ENCODE measurements around the gene ZNF69. TPM values are rescaled to one million over a fixed set of nuclear protein-coding genes. Genes with fewer than 3 reads are reported as not detected.
"Not testable (repeated sequence)": the region's sequence is repeated elsewhere in the genome, so short reads cannot be mapped to it uniquely, and the experiment has no call there.

Gene ZNF69
- total RNA-seq, 1 experiment from 2014 or later = 28.7 TPM

- Mint-ChIP-seq H3K9me3 (peaks cover 51% of the 10 kb centered on the region), H3K36me3 (peaks cover 70% of the 10 kb centered on the region)
- CTCF ChIA-PET; DNase-seq (ENCODE audit: low spot score); ATAC-seq; H3K27me3 Mint-ChIP-seq (ENCODE audit: low read depth); H3K27ac Mint-ChIP-seq; POLR2A ChIA-PET; H3K4me3 Mint-ChIP-seq; H3K4me1 Mint-ChIP-seq: not testable (repeated sequence)
Observed at GRCh38 chr19:11935829-11936228, 48.2 kb downstream of the ZNF69 start.

DNA sequence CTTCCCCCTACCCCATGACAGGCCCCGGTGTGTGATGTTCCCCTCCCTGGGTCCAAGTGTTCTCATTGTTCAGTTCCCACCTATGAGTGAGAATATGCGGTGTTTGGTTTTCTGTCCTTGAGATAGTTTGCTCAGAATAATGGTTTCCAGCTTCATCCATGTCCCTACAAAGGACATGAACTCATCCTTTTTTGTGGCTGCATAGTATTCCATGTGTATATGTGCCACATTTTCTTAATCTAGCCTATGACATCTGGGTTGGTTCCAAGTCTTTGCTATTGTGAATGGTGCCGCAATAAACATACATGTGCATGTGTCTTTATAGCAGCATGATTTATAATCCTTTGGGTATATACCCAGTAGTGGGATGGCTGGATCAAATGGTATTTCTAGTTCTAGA lies 50.8 kb downstream of the ZNF69 start:
- CTCF ChIA-PET; H3K4me1 Mint-ChIP-seq; H3K4me3 Mint-ChIP-seq; H3K27ac Mint-ChIP-seq; ATAC-seq; POLR2A ChIA-PET; H3K27me3 Mint-ChIP-seq (ENCODE audit: low read depth); DNase-seq (ENCODE audit: low spot score): not testable (repeated sequence)
- Mint-ChIP-seq H3K36me3 (peaks cover 82% of the 10 kb centered on the region), H3K9me3 (peaks cover 71% of the 10 kb centered on the region)

DNA sequence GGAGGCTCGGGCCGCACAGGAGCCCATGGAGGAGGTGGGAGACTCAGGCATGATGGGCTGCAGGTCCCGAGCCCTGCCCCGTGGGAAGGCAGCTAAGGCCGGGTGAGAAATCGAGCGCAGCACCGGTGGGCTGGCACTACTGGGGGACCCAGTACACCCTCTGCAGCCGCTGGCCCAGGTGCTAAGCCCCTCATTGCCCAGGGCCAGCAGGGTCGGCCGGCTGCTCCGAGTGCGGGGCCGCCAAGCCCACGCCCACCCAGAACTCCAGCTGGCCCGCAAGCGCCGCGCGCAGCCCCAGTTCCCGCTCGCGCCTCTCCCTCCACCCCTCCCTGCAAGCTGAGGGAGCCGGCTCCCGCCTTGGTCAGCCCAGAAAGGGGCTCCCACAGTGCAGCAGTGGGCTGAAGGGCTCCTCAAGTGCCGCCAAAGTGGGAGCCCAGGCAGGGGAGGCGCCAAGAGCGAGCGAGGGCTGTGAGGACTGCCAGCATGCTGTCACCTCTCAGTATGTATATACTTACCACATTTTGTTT lies 53.8 kb downstream of the ZNF69 start:
- Mint-ChIP-seq H3K36me3 (peaks cover 91% of the 10 kb centered on the region), H3K9me3 (peaks cover 86% of the 10 kb centered on the region)
- H3K27ac Mint-ChIP-seq; ATAC-seq; H3K27me3 Mint-ChIP-seq (ENCODE audit: low read depth); H3K4me1 Mint-ChIP-seq; H3K4me3 Mint-ChIP-seq; DNase-seq (ENCODE audit: low spot score); POLR2A ChIA-PET: not testable (repeated sequence)
- CTCF ChIA-PET = interaction anchor here (0.6 kb wide), 1 partner anchor 138 kb away, joined by 3 read pairs; no protein-coding TSS in a partner anchor

DNA sequence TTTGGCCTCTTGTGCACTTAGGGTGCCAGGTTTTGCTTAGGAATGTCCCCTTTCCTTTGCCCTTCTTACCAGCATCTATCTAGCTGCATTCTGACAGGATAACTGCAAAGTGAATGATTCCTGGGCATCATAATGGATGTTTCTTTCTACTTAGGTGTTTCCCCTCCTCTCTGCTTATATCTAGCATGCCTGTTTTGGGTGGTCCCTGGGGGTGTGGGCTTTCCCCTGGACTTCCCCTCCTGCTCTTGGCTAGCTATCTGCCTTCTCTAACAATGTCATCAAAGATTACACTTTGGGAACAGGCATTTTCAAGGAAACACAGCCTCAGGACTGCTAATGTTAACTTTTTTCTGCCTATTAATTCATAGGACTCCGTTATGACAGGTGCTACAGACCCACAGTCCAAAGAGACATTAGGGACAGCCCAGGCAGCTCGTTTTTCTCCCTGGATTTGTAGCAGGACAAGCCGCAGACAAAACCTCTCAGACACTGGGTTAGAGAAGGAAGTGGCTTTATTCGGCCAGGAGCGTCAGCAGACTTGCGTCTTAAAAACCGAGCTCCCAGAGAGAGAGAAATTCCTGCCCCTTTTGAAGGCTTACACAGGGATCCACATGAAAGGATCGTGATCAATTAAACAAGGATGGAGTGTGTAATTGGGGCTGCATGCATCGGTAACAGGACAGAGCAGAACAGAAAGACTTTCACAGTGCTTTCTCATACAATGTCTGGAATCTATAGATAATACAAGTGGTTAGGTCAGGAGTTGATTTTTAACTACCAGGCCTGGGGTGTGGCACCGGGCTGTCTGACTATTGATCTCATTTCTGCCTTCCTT lies 54.6 kb downstream of the ZNF69 start:
- POLR2A ChIA-PET = no interaction called here
- DNase-seq (ENCODE audit: low spot score) = no peak
- Mint-ChIP-seq H3K4me1 (no peaks in the 10 kb centered on the region), H3K27ac (no peak overlapping the region), H3K9me3 (peaks cover 87% of the 10 kb centered on the region), H3K4me3 (no peak overlapping the region), H3K27me3 (ENCODE audit: low read depth) (no peaks in the 10 kb centered on the region), H3K36me3 (peaks cover 92% of the 10 kb centered on the region)
- no peak for ATAC-seq
- CTCF ChIA-PET = interaction anchor here (2.3 kb wide), 1 partner anchor 18 kb away, joined by 15 read pairs; the partner anchor contains the start of gene ZNF700
- no peak for TF ChIP-seq GTF2I (CRISPR knock-in tag; conservative IDR thresholded peaks at IDR 0.05)
- TF ChIP-seq CDX4 (CRISPR knock-in tag; IDR thresholded peaks at IDR 0.05; ENCODE audit: borderline replicate concordance) = no peak
- TF ChIP-seq, protein P1, sequence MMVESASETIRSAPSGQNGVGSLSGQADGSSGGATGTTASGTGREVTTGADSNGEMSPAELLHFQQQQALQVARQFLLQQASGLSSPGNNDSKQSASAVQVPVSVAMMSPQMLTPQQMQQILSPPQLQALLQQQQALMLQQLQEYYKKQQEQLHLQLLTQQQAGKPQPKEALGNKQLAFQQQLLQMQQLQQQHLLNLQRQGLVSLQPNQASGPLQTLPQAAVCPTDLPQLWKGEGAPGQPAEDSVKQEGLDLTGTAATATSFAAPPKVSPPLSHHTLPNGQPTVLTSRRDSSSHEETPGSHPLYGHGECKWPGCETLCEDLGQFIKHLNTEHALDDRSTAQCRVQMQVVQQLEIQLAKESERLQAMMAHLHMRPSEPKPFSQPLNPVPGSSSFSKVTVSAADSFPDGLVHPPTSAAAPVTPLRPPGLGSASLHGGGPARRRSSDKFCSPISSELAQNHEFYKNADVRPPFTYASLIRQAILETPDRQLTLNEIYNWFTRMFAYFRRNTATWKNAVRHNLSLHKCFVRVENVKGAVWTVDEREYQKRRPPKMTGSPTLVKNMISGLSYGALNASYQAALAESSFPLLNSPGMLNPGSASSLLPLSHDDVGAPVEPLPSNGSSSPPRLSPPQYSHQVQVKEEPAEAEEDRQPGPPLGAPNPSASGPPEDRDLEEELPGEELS (CRISPR knock-in tag; IDR thresholded peaks at IDR 0.05) = no peak
- no peak for TF ChIP-seq SMAD3 (CRISPR knock-in tag; IDR thresholded peaks at IDR 0.05; ENCODE audit: borderline replicate concordance)
- no peak for TF ChIP-seq E2F1 (CRISPR knock-in tag; IDR thresholded peaks at IDR 0.05)
- TF ChIP-seq NR1H2 (CRISPR knock-in tag; IDR thresholded peaks at IDR 0.05) = no peak

- CTCF ChIA-PET = interaction anchor here (2.3 kb wide), 1 partner anchor 19 kb away, joined by 15 read pairs; the partner anchor contains the start of gene ZNF700
- H3K9me3 Mint-ChIP-seq = peaks cover 89% of the 10 kb centered on the region
- DNase-seq (ENCODE audit: low spot score) = no peak
- TF ChIP-seq GTF2I (CRISPR knock-in tag; conservative IDR thresholded peaks at IDR 0.05) (no peak), SP1 (CRISPR knock-in tag; conservative IDR thresholded peaks at IDR 0.05) (no peak), EMX1 (CRISPR knock-in tag; IDR thresholded peaks at IDR 0.05) (no peak), CDX4 (CRISPR knock-in tag; IDR thresholded peaks at IDR 0.05; ENCODE audit: borderline replicate concordance) (no peak)
- TF ChIP-seq, protein P2, sequence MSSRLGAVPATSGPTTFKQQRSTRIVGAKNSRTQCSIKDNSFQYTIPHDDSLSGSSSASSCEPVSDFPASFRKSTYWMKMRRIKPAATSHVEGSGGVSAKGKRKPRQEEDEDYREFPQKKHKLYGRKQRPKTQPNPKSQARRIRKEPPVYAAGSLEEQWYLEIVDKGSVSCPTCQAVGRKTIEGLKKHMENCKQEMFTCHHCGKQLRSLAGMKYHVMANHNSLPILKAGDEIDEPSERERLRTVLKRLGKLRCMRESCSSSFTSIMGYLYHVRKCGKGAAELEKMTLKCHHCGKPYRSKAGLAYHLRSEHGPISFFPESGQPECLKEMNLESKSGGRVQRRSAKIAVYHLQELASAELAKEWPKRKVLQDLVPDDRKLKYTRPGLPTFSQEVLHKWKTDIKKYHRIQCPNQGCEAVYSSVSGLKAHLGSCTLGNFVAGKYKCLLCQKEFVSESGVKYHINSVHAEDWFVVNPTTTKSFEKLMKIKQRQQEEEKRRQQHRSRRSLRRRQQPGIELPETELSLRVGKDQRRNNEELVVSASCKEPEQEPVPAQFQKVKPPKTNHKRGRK (CRISPR knock-in tag; IDR thresholded peaks at IDR 0.05; ENCODE audit: borderline replicate concordance) = no peak
- TF ChIP-seq, protein P3, sequence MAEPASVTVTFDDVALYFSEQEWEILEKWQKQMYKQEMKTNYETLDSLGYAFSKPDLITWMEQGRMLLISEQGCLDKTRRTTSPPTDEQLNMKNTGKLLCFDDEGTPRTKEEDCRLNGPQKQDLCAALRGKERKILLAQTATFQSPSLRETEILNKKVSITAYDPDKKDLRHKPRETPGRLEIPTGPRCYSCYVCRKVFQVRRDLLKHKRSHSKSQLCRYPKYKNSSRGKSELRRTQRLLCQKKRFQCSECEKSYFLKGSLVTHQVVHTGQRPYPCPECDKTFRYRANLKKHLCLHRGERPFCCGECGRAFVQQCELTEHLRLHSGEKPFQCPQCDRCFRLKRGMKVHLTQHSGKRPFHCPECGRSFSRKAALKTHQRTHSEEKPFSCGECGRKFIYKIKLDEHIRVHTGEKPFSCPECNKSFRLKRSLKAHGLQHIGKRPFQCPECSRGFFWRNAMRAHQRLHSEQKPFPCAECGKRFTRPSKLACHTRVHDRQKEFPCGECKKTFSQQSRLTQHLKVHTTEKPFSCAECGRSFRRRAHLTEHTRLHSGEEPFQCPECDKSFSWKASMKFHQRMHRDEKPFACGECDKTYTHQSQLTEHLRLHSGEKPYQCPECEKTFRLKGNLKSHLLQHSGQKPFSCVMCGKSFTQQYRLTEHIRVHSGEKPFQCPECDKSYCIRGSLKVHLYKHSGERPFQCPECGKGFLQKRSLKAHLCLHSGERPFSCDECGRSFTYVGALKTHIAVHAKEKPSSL (CRISPR knock-in tag; conservative IDR thresholded peaks at IDR 0.05) = no peak
Observed at GRCh38 chr19:11942843-11943108, 55.2 kb downstream of the ZNF69 start.

More at GRCh38 chr19:11942843-11943108, 55.2 kb downstream of the ZNF69 start:
- POLR2A ChIA-PET = no interaction called here
- Mint-ChIP-seq H3K4me1 (no peaks in the 10 kb centered on the region), H3K4me3 (no peak overlapping the region), H3K27ac (no peak overlapping the region), H3K36me3 (peaks cover 92% of the 10 kb centered on the region), H3K27me3 (ENCODE audit: low read depth) (no peaks in the 10 kb centered on the region)
- ATAC-seq = no peak

Measured in WTC11 (cell line).